ENCODE measurements around the gene ACOT12. TPM values are rescaled to one million over a fixed set of nuclear protein-coding genes. Genes with fewer than 3 reads are reported as not detected.
"Not testable (repeated sequence)": the region's sequence is repeated elsewhere in the genome, so short reads cannot be mapped to it uniquely, and the experiment has no call there.

Gene ACOT12
- polyA plus RNA-seq, 3 donors, result 0.68 to 1.1 (median 0.79) TPM

DNA sequence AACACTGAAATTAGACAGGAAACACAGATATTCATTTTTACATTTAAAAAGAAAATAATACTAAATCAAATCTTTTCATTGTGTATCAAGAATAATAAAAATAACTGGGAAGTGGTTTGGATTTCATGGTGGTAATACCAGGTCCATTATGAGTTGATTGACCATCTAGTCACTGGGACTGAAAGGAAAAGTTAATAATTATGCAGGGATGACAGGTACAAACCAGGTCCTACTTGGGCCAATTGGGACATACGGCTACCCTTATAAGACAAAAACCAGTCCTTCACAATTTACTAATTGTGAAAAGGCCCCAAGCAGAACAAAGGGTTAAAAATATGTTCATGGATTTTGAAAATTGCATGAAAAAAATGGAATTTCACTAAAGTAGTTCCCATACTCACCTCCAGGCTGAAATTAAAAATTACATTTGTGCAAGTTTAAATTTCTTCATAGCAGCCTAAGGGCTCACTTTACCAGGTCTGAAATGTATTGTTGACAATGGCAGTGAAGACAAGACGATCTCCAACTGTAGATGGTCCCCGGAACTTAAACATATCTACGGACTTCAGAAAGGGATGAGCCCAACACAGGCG, 48.4 kb downstream of the ACOT12 start:
- no peak for DNase-seq (ENCODE audit: low read depth in 3 of 3, low spot score in 2 of 3)

- DNase-seq (ENCODE audit: low read depth in 3 of 3, low spot score in 2 of 3), result no peak
Measured at GRCh38 chr5:81344736-81345135, 49.2 kb downstream of the ACOT12 start.

- not testable (repeated sequence) for DNase-seq (ENCODE audit: low read depth in 3 of 3, low spot score in 2 of 3)
Measured at GRCh38 chr5:81338213-81338612, 55.7 kb downstream of the ACOT12 start.

GRCh38 chr5:81337803-81338202, 56.1 kb downstream of the ACOT12 start:
- DNase-seq (ENCODE audit: low read depth in 3 of 3, low spot score in 2 of 3), result no peak

- no peak for DNase-seq (ENCODE audit: low read depth in 3 of 3, low spot score in 2 of 3)
Measured at GRCh38 chr5:81336556-81336955, 57.4 kb downstream of the ACOT12 start.

DNA sequence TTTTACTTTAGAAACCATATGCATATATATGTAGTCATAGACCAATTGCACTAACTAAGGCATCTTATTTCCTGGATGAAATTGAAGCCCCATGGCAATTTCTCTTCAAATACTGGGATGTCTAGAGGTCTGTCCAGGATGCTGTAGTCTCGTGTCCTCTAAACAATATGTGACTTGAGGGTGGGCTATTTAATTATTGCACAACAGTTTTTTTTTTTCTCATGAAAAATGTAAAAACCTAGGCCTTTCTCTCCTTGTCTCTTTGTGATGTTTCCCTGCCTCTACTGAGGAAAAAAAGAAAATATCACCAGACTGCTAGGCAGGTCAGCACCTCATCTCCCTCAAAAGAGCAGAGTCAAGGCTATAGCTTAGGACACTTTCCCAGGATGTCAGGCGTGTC, 58.0 kb downstream of the ACOT12 start:
- DNase-seq (ENCODE audit: low read depth in 3 of 3, low spot score in 2 of 3), result no peak

DNA sequence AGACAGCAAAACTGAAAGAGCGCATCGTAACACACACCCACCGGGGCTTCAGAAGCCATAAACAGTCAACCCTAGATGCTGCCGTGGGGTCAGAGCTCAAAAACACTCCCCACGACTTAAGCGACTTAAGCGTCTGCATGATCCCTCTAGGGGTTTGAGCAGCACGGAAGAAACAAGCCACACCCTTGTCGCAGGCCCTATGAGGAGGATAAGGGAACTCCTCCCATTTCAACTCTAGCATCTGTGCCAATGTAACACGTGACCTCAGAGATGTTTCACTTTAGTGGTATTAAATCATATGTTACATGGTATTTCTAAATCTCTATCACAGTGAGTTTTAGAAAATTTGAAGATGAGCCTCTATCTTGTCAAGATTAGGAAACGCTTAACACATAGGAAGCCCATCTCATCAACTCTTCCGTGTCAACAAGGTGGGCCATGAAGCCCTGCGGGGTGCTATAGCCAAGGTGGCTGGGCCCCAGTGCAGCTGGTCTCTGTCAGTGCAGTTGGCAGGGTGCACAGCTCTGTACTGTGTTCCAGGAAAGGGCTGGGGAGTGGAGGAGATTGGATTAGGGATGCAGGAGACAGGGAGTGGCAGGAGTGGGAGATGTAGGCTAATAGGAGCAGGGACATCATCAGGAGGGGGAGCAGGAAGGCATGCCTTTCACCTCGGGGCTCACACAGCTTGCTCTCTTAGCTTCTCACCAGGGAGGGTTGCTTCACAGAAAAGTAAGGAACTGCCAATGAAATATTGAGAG, 59.5 kb downstream of the ACOT12 start:
- no peak for DNase-seq (ENCODE audit: low read depth in 3 of 3, low spot score in 2 of 3)

GRCh38 chr5:81326554-81326953, 67.4 kb downstream of the ACOT12 start:
- DNase-seq (ENCODE audit: low read depth in 3 of 3, low spot score in 2 of 3), result no peak

DNA sequence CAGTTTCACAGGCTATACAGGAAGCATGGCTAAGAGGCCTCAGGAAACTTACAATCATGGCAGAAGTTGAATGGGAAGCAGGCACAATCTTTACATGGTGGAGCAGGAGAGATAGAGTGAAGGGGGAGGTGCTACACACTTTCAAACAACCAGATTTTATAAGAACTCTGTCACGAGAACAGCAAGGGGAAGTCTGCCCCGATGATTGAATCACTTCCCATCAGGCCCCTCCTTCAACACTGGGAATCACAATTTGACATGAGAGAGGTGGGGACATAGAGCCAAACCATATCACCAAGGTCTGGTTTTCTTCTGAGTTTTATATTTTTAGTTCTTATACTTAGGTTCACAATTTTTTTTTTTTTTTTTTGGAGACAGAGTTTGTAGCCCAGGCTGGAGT, 76.4 kb downstream of the ACOT12 start:
- DNase-seq (ENCODE audit: low read depth in 3 of 3, low spot score in 2 of 3), result no peak

DNA sequence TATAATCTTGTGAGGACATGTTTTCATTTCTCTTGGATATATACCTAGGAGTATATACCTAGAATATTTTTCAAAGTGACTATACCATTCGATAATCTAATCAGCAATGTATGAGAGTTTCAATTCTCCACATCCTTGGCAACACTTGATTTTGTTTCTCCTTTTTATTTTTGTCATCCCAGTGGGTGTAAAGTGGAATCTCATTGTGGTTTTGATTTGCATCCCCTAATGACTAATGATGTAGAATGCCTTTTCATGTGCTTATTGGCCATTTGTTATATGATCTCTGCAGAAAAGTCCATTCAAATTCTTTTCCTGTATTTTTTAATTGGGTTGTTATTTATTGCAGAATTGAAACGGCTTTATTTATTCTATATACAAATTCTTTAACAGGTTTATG, 77.4 kb downstream of the ACOT12 start:
- DNase-seq (ENCODE audit: low read depth in 3 of 3, low spot score in 2 of 3), result no peak

- DNase-seq (ENCODE audit: low read depth in 3 of 3, low spot score in 2 of 3), result no peak
Measured at GRCh38 chr5:81315830-81316229, 78.1 kb downstream of the ACOT12 start.

- DNase-seq (ENCODE audit: low read depth in 3 of 3, low spot score in 2 of 3), result no peak
Measured at GRCh38 chr5:81315336-81315735, 78.6 kb downstream of the ACOT12 start.

GRCh38 chr5:81314581-81314980, 79.4 kb downstream of the ACOT12 start:
- DNase-seq (ENCODE audit: low read depth in 3 of 3, low spot score in 2 of 3), result no peak

DNA sequence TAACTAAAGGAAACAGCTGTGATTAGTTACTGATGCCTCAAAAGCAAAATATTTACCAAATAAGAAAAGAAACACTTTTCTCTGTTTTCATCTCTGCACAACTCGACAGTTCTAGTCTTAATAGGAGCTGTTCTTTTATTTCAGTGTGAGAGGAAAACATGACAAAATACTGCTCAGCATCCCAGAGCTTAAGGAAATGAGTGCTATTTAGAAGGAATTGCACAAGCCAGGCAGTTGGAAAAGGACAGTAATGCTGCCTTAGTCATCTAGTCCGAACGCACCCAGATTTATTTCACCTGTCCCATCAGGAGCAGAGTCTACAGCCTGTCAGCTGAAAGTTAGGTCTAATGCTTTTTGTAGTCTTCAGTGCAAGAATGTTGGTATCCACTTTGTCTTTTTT, 80.2 kb downstream of the ACOT12 start:
- no peak for DNase-seq (ENCODE audit: low read depth in 3 of 3, low spot score in 2 of 3)

DNA sequence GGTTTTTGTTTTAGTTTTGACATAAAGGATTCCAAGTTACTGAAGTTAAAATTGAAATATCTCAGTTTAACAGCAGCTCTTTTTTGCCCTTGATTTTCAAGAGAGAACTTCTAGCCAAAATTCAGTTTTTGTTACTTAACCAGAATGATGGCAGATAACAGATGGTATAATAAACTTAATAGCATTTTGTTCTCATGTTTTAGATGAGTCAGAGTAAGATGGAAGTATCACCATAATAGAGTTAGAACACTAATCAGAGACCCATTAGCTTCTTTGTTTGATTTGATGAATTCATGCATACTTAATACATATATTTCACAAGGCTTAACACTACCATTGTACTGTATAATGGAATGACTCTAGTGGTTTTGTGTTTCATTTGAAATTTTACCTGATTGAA, 80.7 kb downstream of the ACOT12 start:
- no peak for DNase-seq (ENCODE audit: low read depth in 3 of 3, low spot score in 2 of 3)

- no peak for DNase-seq (ENCODE audit: low read depth in 3 of 3, low spot score in 2 of 3)
Measured at GRCh38 chr5:81310402-81311063, 83.4 kb downstream of the ACOT12 start.

- DNase-seq (ENCODE audit: low read depth in 3 of 3, low spot score in 2 of 3), result no peak
Measured at GRCh38 chr5:81308836-81309235, 85.1 kb downstream of the ACOT12 start.

DNA sequence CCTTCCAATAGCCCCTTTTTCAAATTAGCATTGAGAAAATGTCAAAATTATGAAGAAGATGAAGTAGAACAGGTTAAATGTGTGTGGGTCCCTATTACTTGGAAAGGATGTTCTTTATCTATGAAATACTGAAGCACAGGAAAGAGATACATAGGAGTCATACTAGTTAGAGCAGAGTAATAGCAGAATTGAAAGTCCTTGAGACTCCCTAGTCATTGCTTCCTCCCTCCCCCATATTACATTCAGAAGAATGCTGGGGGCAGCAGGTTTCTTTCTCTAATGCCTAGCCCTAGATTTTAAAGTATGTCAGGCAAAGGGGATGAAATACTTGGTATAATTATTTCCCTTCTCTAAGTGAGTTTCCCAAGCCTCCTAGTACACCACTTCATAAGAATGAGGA, 88.1 kb downstream of the ACOT12 start:
- no peak for DNase-seq (ENCODE audit: low read depth in 3 of 3, low spot score in 2 of 3)

- no peak for DNase-seq (ENCODE audit: low read depth in 3 of 3, low spot score in 2 of 3)
Measured at GRCh38 chr5:81303563-81303962, 90.4 kb downstream of the ACOT12 start.

DNA sequence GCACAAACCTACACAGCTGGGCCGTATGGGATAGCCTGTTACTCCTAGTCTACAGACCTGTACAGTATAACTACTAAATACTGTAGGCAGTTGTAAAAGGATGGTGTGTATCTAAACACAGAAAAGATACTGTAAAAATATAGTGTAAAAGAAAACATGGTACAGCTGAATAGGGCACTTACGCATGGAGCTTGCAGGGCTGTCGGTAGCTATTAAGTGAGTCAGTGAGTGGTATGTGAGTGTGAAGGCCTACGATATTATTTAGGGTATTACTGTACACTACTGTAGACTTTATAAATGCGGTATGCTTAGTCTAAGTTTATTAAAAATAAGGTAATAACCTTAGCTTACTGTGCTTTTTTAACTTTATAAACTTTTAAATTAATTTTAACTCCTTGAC, 91.3 kb downstream of the ACOT12 start:
- no peak for DNase-seq (ENCODE audit: low read depth in 3 of 3, low spot score in 2 of 3)

DNA sequence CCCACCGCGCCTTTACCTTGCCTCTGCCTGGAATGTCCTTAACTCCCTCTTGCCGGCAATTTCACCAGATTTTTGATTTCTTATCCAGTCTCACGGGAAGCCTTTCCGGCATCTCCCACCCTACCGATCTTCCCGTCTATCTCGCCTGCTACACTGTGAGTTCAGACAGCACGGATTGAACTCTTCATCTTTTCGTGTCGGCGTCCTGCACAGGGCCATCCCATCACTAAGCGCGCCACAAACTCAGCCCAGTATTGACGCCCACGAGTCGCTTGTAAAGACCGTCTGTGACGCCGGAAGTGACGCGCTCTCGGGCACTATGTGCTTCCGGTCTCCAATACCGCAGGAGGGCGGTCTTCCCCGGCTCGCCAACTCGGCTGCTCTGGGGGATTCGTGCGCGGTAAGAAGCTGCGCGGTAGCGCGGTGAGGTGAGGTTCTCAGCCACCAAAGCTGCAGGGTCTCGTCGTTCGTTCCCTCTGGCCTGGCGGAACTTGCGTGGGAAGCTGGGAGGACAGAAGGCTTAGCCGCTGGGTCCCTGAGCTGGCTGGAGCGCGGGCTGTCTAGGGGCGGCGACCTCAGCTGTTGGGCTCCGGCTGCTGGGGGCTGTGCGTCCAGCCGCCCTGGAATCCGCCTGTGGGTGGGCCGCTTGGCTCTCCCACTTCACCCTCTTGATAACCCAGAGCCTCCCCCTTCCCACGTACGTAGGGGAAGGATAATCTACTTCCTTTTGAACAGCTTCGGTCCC, 92.5 kb downstream of the ACOT12 start, which contains the start of gene ZCCHC9:
TSS of gene ZCCHC9 (plus strand) at position 317 of the 745 bp plus-strand sequence. CDS start 3,171 bp downstream, outside the sequence.
- peak; percentile 91 to 95 (median 93) for DNase-seq (ENCODE audit: low read depth in 3 of 3, low spot score in 2 of 3)

All from right renal cortex interstitium (tissue), 3 donors.